Measurements from ENCODE around the gene NTNG1.
A peak's percentile ranks its signal among the peaks of the same experiment; 100 is the strongest.

The NTNG1 gene

GRCh38 chr1:107512836-107513235, 372.0 kb downstream of the NTNG1 start:
- no peak for DNase-seq (ENCODE audit: low read depth)

DNA sequence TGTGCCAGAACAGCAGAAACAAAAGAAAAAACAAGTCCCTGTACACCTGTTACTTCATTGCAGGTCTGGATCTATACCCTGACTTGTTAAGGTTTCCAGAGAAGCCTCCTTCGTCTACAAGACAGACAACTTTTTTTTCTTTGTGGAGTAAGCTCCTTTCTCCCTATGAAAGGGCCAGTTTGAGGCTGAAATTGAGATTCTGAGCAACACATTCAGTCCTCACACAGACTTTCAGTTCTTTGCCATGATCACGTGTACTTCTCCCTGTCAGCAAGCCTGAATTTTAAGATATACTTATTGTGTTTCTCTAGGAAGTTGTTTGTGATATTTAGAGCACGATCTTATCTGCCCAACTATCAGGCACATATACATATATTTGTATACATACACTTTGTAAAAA, 374.0 kb downstream of the NTNG1 start:
- DNase-seq (ENCODE audit: low read depth), result no peak

- DNase-seq (ENCODE audit: low read depth), result no peak
Observed at GRCh38 chr1:107515702-107516101, 374.9 kb downstream of the NTNG1 start.

- DNase-seq (ENCODE audit: low read depth), result no peak
Observed at GRCh38 chr1:107523061-107523460, 382.2 kb downstream of the NTNG1 start.

- DNase-seq (ENCODE audit: low read depth), result no peak
Observed at GRCh38 chr1:107523736-107524135, 382.9 kb downstream of the NTNG1 start.

- no peak for DNase-seq (ENCODE audit: low read depth)
Observed at GRCh38 chr1:107524301-107524700, 383.5 kb downstream of the NTNG1 start.

- DNase-seq (ENCODE audit: low read depth), result no peak
Observed at GRCh38 chr1:107525145-107525544, 384.3 kb downstream of the NTNG1 start.

- DNase-seq (ENCODE audit: low read depth), result no peak
Observed at GRCh38 chr1:107525961-107526360, 385.1 kb downstream of the NTNG1 start.

GRCh38 chr1:107526524-107527198, 385.8 kb downstream of the NTNG1 start:
- DNase-seq (ENCODE audit: low read depth), result no peak

DNA sequence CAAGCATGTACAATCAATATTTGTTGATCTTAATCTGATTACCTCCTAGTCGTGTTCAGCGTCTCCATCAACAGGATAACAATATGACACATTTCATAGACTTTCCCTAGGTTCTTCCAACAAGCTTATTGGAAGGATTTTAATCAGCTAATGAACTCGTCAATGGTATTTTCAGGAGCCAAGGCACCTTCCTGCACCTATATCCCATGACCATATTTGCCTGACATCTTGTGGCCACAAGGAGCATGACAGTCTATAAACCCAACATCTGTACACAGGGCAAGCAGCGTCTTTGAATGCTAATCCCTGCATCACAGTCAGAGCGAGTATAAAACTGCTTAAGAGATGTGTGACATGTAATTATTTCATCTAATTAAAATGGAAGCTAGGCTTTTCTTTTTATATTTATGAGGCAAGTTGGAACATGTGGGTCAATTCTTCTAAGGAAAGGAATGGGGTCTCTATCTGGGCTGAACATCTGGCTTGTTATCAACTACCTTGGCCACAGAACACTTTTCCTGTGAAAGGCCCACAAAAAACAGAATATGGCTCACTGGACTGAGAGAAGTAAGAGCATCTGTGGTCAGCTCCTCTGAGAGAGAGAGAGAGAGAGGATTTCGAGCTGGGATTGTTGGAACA, 388.8 kb downstream of the NTNG1 start:
- DNase-seq (ENCODE audit: low read depth), result peak; percentile 24

GRCh38 chr1:107530543-107530942, 389.7 kb downstream of the NTNG1 start:
- no peak for DNase-seq (ENCODE audit: low read depth)

GRCh38 chr1:107531065-107531908, 390.4 kb downstream of the NTNG1 start:
- no peak for DNase-seq (ENCODE audit: low read depth)

- no peak for DNase-seq (ENCODE audit: low read depth)
Observed at GRCh38 chr1:107532318-107532717, 391.5 kb downstream of the NTNG1 start.
